Right lobe of liver (tissue), 4 donors: Measurements from ENCODE around the gene RHBDF1.

Experiments
- CTCF ChIP-seq, 4 donors: fragments of 200-600 bp in 3 of 4; fragments of 450-650 bp in 1 of 4; IDR thresholded peaks; one replicate each; pipeline versions ENCODE4 v1.5.1 to v1.8.0; 2016 to 2022; ENCODE audit warnings: antibody characterized with exemption in 4 of 4, mild to moderate bottlenecking in 2 of 4
- POLR2A ChIP-seq: fragments of 450-650 bp; IDR thresholded peaks from one replicate; pipeline ENCODE4 v1.6.1; 2017; ENCODE audit warnings: antibody characterized with exemption, mild to moderate bottlenecking
- donor health status: DM: no; HTN: no; CAD: no.
- donor health status: DM: no; HTN: no; CAD: no.
- donor health status: DM: no; HTN: yes; CAD: no.

- TF ChIP-seq CTCF (IDR thresholded peaks at IDR 0.05) (no peak), POLR2A (no peak)
Measured at GRCh38 chr16:118857-119256, 46.4 kb upstream of the RHBDF1 start.
